HCT116 (cell line): Measurements from ENCODE around the gene TBC1D14.

Experiments used
- EZH2 ChIP-seq: fragments of 200-600 bp; sonication (generic); IDR thresholded peaks from 2 replicates; pipeline ENCODE4 v1.6.1; 2017; ENCODE audit warnings: antibody characterized with exemption, mixed run types
- EZH2phosphoT487 ChIP-seq: fragments of 200-600 bp; IDR thresholded peaks from 2 replicates; pipeline ENCODE4 v1.6.1; 2018; ENCODE audit warnings: antibody characterized with exemption, borderline replicate concordance
- JUND ChIP-seq: IDR thresholded peaks from 2 replicates; pipeline ENCODE4 v1.6.1; 2012
- POLR2A ChIP-seq: IDR thresholded peaks from 2 replicates; pipeline ENCODE4 v1.7.0; 2011; ENCODE audit warnings: borderline replicate concordance; ENCODE audit not compliant: insufficient read depth, insufficient read length; ENCODE audit errors: extremely low read depth
- POLR2AphosphoS5 ChIP-seq: IDR thresholded peaks from 2 replicates; pipeline ENCODE4 v1.6.1; 2011; ENCODE audit warnings: mild to moderate bottlenecking, low read depth, low read length, moderate library complexity
- ZFX ChIP-seq: fragments of 450-650 bp; IDR thresholded peaks from 2 replicates; pipeline ENCODE4 v1.6.1; 2017
- TF ChIP-seq, protein P1 (sequence below), 3 experiments: fragments of 200-600 bp in 1 of 3; sonication (generic) in 1 of 3; IDR thresholded peaks in 2 of 3; conservative IDR thresholded peaks in 1 of 3; 2 replicates each; pipeline ENCODE4 v1.5.1; 2012 to 2017; ENCODE audit warnings: low read depth in 2 of 3, low read length in 2 of 3, antibody characterized with exemption in 1 of 3, borderline replicate concordance in 1 of 3, control low read depth in 1 of 3, mild to moderate bottlenecking in 1 of 3, mixed read lengths in 1 of 3, mixed run types in 1 of 3, moderate library complexity in 1 of 3; ENCODE audit not compliant: insufficient read depth in 1 of 3
- TF ChIP-seq, protein P2 (sequence below): IDR thresholded peaks from 2 replicates; pipeline ENCODE4 v1.6.1; 2012; ENCODE audit warnings: low read depth

DNA sequence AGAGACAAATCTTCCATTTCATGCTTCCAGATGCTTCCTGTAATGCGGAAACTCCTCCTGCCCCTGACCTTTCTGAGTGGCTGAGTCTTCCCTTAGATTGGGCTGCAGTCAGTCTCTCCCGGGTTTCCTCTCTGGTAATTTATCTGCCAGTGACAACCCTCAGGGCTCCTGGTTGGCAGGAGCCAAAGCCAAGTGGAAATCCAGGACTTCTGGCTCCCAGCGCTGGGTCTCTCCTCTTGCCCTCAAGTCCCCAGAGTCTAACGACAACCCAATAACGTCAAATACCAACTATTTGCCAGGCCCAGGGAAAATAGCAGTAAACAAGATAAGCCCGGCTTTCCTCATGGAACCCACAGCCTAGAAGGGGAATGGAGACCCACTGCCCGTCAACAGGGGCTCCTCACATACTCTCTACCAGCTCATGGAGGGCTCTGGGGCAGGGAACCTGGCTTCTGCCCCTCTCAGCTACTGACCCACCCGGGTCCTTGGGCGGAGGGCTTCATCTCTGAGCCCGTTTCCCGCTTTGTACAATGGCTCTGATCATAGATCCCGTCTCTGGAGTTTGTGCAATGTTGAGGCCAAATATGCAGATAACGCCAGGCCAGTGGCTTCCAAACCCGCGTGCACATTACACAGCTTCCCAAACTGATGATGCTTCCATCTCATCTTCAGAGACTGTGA is 1.1 kb upstream of the TBC1D14 start:
- TF ChIP-seq EZH2phosphoT487 (no peak), POLR2A (no peak), POLR2AphosphoS5 (no peak), EZH2 (no peak), ZFX (no peak), JUND (no peak)
- TF ChIP-seq, protein P1, sequence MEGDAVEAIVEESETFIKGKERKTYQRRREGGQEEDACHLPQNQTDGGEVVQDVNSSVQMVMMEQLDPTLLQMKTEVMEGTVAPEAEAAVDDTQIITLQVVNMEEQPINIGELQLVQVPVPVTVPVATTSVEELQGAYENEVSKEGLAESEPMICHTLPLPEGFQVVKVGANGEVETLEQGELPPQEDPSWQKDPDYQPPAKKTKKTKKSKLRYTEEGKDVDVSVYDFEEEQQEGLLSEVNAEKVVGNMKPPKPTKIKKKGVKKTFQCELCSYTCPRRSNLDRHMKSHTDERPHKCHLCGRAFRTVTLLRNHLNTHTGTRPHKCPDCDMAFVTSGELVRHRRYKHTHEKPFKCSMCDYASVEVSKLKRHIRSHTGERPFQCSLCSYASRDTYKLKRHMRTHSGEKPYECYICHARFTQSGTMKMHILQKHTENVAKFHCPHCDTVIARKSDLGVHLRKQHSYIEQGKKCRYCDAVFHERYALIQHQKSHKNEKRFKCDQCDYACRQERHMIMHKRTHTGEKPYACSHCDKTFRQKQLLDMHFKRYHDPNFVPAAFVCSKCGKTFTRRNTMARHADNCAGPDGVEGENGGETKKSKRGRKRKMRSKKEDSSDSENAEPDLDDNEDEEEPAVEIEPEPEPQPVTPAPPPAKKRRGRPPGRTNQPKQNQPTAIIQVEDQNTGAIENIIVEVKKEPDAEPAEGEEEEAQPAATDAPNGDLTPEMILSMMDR (IDR thresholded peaks at IDR 0.05 in 2 of 3, conservative IDR thresholded peaks at IDR 0.05 in 1 of 3; ENCODE audit: borderline replicate concordance in 1 of 3, insufficient read depth in 1 of 3, low read depth in 2 of 3, low read length in 2 of 3): no peak
- TF ChIP-seq, protein P2, sequence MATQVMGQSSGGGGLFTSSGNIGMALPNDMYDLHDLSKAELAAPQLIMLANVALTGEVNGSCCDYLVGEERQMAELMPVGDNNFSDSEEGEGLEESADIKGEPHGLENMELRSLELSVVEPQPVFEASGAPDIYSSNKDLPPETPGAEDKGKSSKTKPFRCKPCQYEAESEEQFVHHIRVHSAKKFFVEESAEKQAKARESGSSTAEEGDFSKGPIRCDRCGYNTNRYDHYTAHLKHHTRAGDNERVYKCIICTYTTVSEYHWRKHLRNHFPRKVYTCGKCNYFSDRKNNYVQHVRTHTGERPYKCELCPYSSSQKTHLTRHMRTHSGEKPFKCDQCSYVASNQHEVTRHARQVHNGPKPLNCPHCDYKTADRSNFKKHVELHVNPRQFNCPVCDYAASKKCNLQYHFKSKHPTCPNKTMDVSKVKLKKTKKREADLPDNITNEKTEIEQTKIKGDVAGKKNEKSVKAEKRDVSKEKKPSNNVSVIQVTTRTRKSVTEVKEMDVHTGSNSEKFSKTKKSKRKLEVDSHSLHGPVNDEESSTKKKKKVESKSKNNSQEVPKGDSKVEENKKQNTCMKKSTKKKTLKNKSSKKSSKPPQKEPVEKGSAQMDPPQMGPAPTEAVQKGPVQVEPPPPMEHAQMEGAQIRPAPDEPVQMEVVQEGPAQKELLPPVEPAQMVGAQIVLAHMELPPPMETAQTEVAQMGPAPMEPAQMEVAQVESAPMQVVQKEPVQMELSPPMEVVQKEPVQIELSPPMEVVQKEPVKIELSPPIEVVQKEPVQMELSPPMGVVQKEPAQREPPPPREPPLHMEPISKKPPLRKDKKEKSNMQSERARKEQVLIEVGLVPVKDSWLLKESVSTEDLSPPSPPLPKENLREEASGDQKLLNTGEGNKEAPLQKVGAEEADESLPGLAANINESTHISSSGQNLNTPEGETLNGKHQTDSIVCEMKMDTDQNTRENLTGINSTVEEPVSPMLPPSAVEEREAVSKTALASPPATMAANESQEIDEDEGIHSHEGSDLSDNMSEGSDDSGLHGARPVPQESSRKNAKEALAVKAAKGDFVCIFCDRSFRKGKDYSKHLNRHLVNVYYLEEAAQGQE: no peak
